Body of pancreas (tissue), 4 donors: ENCODE data around the gene ITGB2.

Experiments
- POLR2A ChIP-seq, 3 donors: fragments of 450-650 bp; IDR thresholded peaks; one replicate each; pipeline ENCODE4 v1.6.1; 2016; ENCODE audit warnings: antibody characterized with exemption in 3 of 3, mild to moderate bottlenecking in 2 of 3
- TF ChIP-seq, protein P1 (sequence below), 7 experiments: fragments of 450-650 bp in 4 of 7; fragments of 200-600 bp in 3 of 7; sonication (generic) in 3 of 7; IDR thresholded peaks; one replicate each; pipeline ENCODE4 v1.5.1; 2016 to 2019; ENCODE audit warnings: antibody characterized with exemption in 7 of 7

DNA sequence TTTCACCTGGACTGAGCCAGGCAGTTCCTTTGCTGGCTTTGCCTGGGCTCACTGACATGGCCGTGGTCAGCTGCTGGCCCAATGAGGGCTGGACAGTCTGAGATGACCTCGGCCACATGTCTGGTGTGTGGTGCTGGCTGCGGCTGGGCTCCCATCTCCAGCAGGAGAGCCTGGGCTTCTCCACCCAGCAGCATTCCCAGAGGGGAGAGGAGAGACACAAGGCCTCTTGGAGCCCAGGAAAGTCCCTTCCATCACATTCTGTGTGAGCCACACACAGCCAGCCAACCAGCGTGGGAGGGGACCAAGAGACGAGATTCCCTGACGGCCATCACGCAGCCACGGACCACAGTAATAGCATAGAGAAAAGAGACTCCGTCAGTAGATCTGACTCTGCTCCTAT lies 81.7 kb downstream of the ITGB2 start:
- TF ChIP-seq, protein P1, sequence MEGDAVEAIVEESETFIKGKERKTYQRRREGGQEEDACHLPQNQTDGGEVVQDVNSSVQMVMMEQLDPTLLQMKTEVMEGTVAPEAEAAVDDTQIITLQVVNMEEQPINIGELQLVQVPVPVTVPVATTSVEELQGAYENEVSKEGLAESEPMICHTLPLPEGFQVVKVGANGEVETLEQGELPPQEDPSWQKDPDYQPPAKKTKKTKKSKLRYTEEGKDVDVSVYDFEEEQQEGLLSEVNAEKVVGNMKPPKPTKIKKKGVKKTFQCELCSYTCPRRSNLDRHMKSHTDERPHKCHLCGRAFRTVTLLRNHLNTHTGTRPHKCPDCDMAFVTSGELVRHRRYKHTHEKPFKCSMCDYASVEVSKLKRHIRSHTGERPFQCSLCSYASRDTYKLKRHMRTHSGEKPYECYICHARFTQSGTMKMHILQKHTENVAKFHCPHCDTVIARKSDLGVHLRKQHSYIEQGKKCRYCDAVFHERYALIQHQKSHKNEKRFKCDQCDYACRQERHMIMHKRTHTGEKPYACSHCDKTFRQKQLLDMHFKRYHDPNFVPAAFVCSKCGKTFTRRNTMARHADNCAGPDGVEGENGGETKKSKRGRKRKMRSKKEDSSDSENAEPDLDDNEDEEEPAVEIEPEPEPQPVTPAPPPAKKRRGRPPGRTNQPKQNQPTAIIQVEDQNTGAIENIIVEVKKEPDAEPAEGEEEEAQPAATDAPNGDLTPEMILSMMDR (IDR thresholded peaks at IDR 0.05): no peak
- no peak for TF ChIP-seq POLR2A (IDR thresholded peaks at IDR 0.05)
